GM19452 (cell line): ENCODE measurements around the gene ZNF827.

Experiments used
- ATAC-seq: cut with Tn5 transposase; IDR thresholded peaks from one replicate; pipeline ENCODE4 v1.9.1; 2021; ENCODE audit not compliant: unreplicated experiment

Gene ZNF827

GRCh38 chr4:145829629-145830395, 108.8 kb downstream of the ZNF827 start:
- peak; percentile 57 for ATAC-seq

GRCh38 chr4:145828802-145829485, 109.7 kb downstream of the ZNF827 start:
- ATAC-seq, result peak; percentile 74

GRCh38 chr4:145827885-145828284, 110.7 kb downstream of the ZNF827 start:
- ATAC-seq, result no peak

GRCh38 chr4:145825255-145825654, 113.4 kb downstream of the ZNF827 start:
- no peak for ATAC-seq

GRCh38 chr4:145824463-145824862, 114.2 kb downstream of the ZNF827 start:
- ATAC-seq, result no peak

GRCh38 chr4:145823743-145824142, 114.9 kb downstream of the ZNF827 start:
- ATAC-seq, result no peak

GRCh38 chr4:145822581-145822980, 116.0 kb downstream of the ZNF827 start:
- no peak for ATAC-seq

- no peak for ATAC-seq
These were observed 116.4 kb downstream of the ZNF827 start for GRCh38 chr4:145822181-145822580.

GRCh38 chr4:145821766-145822165, 116.9 kb downstream of the ZNF827 start:
- no peak for ATAC-seq

- no peak for ATAC-seq
These were observed 118.2 kb downstream of the ZNF827 start for GRCh38 chr4:145820407-145820806.

GRCh38 chr4:145819853-145820181, 118.8 kb downstream of the ZNF827 start:
- ATAC-seq, result no peak

GRCh38 chr4:145819101-145819852, 119.3 kb downstream of the ZNF827 start:
- no peak for ATAC-seq

- ATAC-seq, result no peak
These were observed 120.6 kb downstream of the ZNF827 start for GRCh38 chr4:145818011-145818410.

GRCh38 chr4:145816091-145816490, 122.5 kb downstream of the ZNF827 start:
- ATAC-seq, result no peak

GRCh38 chr4:145815626-145816025, 123.0 kb downstream of the ZNF827 start:
- no peak for ATAC-seq

- no peak for ATAC-seq
These were observed 123.5 kb downstream of the ZNF827 start for GRCh38 chr4:145815027-145815612.

GRCh38 chr4:145814246-145814645, 124.4 kb downstream of the ZNF827 start:
- ATAC-seq, result no peak

GRCh38 chr4:145812919-145813318, 125.7 kb downstream of the ZNF827 start:
- ATAC-seq, result no peak

GRCh38 chr4:145808848-145809512, 129.6 kb downstream of the ZNF827 start:
- no peak for ATAC-seq

- peak; percentile 61 for ATAC-seq
These were observed 130.5 kb downstream of the ZNF827 start for GRCh38 chr4:145808021-145808650.
